Dermis microvascular lymphatic vessel endothelial cell (primary cell): ENCODE data around the gene IGFBP3. TPM values are rescaled to one million over a fixed set of nuclear protein-coding genes. Genes with fewer than 3 reads are reported as not detected.

Experiments
- DNase-seq, 2 donors: peaks; one replicate each; pipeline versions ENCODE4 v3.0.0 to v3.0.0-alpha.2; 2010; ENCODE audit warnings: low read depth in 2 of 2
- total RNA-seq: library from RNA; depleted of rRNA; stranded (reverse); fragments of >200 nt; gene quantifications from 2 replicates; pipeline ENCODE4 v1.2.1, GENCODE V29; 2014

IGFBP3 gene
- total RNA-seq, 1 donor from 2014 or later: 1.7 TPM

DNA sequence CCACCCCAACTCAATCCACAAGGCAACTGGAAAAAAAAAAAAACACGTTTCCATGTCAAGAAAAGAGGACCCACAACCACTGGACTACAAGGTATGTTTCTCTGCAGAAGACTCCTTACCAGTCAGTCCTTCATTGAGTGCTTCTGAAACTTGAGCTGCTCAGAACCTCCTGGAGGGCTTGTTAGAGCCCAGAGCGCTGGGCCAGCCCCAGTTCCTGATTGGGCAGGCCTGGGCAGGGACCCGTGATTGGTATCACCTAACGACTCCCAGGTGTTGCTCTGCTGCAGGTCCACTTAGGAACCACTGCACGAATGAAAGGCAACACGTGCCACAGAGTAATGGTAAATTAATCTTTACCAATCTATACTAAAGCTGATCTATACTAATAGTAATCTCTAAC lies 47.7 kb downstream of the IGFBP3 start:
- DNase-seq: no peak

DNA sequence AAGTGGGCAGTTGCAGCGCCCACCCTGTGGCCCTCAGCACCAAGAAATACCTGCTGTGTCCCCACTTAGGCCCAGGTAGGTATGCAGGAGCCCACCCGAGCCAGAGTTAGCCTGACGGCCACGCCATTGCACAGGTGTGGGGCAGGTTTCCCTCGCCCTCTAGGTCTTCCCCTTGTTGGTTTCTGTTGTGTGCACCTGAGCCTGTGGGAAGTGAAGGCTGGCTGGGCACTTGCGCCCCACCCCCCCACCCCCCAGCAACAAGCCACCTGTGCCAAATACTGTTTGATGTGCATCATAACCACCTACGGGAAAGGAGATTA lies 48.1 kb downstream of the IGFBP3 start, which contains the start of gene CCDC201:
TSS of gene CCDC201 (minus strand) at position 48 of the 320 bp plus-strand sequence. CDS start 75 bp downstream, outside the sequence.
- no peak for DNase-seq

DNA sequence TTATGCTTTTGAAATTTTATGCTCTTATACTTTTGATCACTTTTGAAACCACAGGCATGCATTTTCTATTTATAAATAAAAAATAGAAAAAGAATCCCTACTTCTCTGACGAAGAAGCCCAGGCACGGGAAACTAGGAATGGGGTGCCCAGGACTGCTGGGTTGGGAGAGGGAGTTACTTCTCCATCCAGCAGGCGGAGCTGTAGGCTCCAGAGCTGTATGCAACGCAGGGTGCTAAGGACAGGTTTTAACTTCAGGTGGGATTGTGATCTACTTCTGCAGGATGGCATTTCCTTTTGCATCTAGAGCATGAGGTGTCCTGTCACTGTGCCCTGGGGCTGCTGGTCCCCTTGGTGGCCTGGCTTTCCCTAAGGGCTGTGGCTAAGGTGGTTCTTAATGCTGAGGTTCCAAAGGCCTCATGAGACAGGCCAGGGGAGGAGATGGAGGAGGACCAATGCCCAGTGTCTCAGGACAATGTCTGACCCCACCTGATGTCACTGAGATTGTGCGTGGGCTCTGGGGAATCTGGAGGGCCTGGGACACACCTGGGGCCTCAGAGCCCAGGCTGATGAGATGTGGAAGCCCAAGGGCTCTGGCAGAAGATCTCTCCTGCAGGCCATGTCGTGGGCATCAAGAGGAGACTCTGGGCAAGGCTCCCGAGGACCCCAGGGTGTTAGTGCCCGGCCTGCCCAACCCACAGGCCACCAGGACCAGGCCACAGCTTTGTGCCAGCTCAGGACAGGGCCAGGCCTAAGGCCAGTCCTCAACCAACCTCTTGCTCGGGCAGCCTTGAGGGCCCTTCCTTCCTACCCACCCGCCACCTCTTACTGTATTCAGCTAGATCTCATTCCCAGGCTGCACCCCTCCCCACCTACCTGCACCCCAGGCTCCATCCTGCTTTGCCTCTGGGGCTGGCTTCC lies 48.7 kb downstream of the IGFBP3 start:
- peak in 1 of 2 donors; percentile 44 for DNase-seq

DNA sequence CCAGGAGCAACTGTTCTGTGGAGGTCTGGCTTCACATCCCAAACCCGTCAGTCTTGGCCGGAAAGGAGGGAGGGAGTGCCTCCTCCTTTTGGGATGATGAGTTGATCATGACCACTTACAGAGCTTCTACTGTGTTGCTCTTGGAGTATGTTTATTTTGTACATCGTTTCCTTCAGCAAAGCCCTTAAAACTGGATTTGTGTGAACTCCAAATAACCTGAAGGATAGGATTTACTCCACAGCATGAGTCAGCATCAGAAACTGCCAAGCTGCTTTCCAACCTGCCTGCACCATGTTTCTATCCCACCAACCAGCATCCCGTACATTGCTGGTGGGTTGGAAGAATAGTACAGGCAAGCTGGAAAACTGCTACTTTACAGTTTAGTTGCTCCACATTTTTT lies 51.6 kb downstream of the IGFBP3 start:
- no peak for DNase-seq

DNA sequence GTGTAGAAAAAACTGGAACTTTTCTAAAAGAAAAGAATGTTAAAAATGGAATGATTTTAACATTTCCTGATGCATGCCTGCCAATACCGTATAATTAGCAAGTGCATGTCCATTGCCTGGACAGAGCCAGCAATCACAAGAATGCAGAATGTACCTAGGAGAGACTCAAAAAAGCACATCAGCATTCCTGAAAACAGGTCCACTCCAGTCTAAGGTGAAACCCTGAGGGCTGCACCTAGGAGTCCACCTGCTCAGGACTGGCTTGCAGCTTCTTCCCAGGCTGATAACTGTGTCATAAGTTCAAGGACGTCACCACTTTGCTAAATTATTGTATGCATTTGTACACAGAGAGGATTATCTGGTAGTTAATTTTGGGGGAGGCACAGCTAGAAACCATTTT lies 53.6 kb downstream of the IGFBP3 start:
- no peak for DNase-seq

DNA sequence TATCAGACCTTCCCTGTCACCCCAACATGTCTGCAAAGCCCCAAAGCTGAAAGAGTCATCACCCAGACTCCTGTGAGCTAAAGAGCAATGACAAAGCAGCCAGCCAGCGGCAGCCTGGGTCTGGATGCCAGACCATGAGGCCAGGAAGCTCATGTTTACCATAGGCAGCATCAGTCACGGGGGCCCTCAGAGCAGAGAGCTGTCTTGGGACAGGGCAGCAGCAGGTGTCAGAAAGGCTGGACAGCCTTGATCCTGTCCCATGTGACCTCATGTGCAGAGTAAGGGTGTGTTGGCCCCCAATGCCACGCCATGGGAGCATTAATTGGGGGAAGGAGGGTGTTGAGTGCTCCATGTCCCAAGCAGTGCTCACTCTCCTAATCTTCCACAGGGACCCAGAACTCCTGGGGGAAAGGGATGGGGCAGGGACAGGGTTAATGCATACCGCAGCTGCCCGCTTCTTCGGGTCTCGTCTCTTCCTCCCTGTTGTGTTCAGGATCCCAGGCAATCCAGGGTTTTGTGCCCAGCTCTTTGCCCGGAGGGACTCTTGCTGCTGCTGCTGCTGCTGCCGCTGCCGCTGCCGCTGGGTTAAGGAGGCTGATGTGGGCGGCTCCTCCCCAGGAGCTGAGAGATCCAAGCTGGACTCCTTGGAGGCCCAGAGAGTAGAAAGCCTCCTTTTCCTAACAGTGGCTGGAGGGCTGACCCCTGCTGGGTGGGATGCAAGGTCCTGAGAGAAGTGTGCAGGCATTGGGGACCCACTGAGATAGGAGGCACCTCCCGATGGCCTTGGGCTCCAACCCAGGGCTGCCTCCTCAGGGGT lies 55.3 kb downstream of the IGFBP3 start:
- DNase-seq: no peak

DNA sequence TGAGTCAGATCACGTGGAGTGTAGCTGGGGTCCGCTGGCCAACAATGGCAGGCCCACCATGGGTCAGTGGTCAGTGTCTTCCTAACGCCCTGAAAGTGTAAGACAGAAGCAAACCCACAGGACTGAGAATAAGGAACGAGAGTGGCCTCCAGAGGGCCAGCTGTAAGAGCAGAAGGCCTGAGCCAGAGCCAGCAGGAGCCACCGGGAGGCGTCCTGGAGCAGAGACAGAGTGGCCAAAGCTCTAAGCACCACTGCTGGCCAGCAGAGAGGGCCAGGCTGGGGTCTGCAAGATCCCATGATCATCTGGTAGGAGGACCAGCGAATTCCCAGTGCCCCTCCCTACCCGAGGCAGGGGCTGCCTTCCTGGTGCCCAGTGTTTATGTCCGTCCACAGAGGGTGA lies 57.4 kb downstream of the IGFBP3 start:
- no peak for DNase-seq

Other genes starting within 250 kb of the IGFBP3 start
- gene CCDC201, start 48.2 kb downstream of the IGFBP3 start, total RNA-seq: not detected in 2 replicates
- under 0.01 TPM in 1 of 2 replicates, not detected in the other for gene IGFBP1, start 32.8 kb downstream of the IGFBP3 start, total RNA-seq